HG03095 (cell line): Measurements from ENCODE around the gene TNRC6A.

Source experiments
- ATAC-seq: cut with Tn5 transposase; IDR thresholded peaks from one replicate; pipeline ENCODE4 v1.9.1; 2021; ENCODE audit warnings: moderate library complexity; ENCODE audit not compliant: unreplicated experiment

The TNRC6A gene

DNA sequence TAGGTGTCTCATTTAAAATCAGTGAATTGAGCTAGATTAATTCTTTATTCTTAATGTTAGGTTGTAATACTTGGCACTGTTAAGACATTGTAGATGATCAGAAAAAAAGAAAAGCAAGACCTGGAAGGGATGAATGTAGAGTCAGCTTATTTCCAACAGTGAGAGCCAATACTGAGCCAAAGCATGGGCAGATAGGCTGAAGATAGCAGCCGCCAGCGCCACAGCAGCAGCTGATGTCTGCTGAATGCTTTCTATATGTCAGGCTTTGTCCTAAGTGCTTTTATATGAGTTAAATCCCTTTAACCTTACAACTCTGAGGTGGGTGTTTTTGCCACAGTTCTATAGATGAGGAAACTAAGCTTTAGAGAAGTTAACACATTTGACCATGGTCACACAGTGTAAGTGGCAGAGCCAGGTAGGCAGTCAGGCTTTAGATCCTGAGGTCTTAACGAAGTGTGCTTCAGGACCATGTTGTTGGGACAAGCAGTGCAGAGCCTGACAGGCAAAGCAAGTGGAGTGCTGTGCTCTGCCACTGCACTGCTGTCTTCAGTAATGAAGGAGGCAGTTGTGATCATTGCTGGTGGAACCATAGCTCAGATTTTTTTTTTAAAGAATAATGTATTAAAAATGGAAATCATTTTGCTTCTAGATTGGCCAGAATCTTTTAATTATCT, 25.9 kb downstream of the TNRC6A start:
- no peak for ATAC-seq

DNA sequence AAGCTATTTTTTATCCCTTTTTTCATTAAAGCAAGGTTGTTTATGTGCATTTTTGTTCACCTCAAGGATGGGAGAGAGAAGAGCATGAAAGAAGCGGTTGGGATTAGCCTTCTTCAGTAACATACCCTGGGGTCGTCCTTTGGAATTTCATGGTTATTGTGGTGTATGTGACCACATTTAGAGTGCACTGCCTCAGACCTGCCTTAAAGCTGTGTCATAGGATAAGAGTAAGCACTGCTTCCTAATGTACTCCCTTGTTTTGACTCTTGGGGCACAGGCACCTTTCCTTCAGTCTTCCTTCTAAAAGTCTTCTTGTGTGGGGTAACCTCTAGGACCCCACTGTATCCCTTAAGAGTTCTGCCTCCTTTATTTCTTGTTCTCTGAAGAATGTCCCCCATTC, 28.9 kb downstream of the TNRC6A start:
- ATAC-seq: no peak

DNA sequence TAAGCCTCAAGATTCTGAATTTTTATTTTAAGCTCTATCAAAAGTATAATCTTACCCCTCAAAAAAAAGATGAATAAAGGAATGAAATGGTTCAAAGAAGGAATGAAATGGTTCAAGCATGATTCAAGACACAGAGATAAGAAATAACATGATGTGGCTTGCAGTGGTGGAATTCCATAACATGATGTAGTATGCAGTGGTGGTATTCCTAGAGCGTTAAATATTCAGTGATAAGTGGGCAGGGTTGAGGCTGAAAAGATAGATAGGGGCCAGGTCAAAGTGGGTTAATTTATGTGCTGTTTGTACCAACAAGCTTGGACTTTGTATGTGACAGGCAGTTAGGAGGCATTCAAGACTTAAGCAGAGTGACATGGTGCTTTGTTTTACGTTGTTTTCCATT, 29.6 kb downstream of the TNRC6A start:
- no peak for ATAC-seq

DNA sequence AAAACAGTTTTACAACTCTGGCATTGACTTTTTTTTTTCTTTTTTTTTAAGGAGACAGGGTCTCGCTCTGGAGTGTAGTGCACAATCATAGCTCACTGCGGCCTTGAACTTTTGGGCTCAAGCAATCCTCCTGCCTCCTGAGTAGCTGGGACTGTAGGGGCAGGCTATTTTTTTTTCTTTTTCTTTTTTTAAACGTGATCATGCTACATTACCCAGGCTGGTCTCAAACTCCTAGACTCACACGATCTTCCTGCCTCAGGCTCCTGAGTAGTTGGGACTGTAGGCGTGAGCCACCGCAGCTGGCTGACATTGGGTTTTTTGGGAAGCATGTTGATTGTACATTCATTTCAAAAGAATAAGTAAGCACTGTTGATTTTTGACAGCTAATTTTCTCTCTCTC, 32.1 kb downstream of the TNRC6A start:
- ATAC-seq: no peak

DNA sequence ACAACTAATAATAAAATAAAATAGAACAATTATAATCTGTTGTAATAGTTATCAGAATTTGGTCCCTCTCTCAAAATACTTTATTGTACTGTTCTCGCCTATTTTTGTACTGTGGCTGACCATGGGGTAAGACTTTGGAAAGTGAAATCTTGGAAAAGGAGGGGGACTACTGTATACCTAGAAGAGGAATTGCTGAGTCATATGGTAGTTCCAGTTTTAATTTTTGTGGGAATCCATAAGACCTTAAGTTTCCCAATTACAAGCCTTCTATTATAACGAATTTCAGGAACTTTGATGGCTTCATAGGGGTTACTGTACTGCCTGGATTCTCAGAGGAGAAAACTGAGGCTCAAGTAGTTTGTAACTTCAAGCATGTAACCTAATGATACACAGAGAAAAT, 35.5 kb downstream of the TNRC6A start:
- ATAC-seq: no peak

DNA sequence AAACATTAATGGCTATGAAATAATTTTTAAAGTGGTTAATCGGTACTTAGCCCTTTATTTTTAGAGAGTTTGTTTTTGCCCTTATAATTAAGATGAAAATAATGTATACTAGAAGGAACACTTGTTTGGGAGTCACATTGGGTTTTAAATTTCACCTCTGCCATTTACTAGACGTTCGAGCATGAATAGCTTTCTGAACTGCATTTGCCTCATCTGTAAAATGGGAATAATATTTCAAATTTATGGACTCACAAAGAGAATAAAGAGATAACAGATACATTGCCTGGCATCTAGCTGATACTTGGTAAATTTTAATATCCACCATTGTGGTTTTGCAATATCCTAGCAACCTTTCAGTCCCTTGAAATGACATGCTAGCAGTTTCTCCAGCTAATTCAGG, 36.6 kb downstream of the TNRC6A start:
- no peak for ATAC-seq

DNA sequence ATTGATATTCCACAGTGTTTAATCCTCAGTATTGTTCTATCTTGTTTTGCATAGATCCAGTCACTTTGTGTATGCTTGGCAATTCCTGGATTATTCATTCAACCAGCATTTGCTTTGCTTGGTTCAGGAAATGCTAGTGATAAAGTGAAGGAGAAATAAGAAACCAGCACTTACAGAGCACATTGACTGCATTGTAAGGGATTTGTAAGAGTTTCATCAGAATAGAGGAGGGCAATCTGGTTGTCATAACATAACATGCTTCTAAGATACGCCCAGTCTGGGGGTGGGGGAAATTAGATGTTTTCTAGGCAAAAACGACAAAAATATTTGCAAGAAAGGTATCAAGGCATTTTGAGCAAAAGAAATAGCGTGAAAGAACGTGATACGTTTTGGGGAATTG, 40.4 kb downstream of the TNRC6A start:
- ATAC-seq: no peak

DNA sequence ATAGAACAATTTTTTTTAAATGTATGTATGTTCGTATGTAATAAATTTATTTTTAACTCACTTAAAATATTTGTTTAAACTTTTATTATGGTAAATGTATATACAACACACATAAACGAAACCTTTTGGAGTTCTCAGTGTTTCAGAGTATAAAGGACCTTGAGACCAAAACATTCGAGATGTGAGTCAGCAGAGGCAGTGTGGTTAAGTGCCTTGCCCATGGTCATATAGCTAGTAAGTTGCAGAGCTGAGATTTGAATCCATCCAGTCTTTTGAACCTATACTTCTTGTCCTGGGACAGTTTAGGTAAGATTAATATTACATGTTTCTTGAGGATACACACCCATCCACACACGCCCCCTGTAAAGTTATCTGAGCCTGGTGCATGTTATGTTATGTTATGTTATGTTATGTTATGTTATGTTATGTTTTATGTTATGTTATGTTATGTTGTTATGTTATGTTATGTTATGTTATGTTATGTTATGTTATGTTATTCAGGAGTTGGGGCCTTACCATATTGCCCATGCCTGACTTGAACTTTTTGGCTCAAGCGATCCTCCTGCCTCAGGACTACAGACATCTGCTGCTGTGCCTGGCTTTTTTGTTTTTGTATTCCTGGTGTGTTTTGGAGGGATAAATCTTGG, 41.8 kb downstream of the TNRC6A start:
- no peak for ATAC-seq

DNA sequence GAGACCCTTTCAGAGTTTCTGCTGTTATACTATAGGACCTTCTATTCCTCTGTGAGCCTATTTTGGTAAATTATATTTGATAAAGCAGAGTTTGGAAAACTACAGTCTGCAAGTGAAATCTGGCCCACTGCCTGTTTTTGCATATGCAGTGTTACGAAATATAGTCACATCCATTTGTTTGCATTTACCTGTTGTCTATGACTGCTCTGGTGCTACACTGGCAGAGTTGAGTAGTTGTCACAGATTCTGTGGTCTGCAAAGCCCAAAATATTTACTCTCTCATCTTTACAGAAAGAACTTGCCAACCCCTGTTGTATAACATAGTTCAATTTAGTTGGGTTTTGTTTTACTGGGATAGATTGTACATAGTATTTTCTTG, 42.3 kb downstream of the TNRC6A start:
- no peak for ATAC-seq

DNA sequence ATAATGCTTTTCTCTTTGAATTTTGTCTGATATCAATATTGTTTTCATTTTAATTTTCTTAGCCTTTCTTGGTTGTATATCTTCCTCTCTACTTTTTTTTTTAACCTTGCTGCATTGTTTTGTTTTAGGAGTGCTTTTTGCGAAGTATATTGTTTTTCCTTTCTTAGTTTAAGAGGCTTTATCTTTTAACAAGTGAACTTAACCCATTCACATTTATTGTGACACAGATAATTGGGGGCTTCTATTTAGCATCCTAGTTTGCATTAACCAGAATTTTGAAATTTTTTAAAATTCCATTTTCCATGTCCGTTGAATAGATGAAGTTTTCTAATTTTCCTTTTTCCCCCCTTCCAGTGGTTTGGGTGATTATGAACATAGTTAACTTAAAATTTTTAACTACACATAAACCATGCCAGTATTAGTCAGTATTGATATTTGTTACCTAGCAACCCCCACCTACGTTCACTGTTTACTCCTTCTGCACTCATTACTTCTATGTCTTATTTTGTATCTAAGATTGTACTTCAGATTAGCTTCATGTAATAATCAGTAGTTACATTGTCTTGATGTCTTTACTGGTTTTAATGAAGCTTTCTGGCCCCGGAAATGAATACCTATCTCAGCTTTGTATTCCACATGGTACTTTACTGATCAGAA, 44.4 kb downstream of the TNRC6A start:
- ATAC-seq: no peak

DNA sequence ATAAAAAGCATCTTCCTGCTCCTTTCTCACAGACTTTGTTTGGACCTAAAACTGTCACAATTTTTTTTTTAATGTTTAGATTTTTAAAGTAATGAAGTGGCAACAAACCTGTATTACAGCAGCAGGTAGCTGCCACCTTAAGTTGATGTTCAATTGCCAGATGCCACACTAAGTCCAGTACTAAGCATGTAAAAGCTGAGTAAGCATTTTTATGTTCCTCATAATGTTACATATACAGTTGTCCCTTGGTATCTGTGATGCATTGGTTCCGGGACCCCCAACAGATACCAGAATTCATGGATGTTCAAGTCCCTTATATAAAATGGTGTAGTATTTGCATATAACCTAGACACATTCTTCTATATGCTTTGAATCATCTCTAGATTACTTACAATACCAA, 45.1 kb downstream of the TNRC6A start:
- no peak for ATAC-seq

DNA sequence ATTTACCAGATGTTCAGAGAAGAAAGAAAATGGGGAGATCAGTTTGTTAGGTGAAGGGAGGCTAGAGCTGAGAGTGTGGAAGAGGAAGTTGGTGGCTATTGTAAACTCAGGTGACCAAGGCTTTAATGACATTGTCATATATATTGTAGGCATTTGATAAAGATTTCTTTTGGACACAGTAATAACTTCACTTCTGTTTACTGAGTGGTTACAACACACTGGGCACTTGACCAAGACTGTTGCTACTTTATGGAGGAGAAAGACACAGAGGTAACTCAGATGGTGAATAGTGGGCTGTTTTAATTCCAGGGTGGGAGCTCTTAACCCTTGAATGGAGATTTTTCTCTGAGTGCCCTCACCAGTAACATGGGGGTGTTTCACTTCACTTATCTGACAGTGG, 46.0 kb downstream of the TNRC6A start:
- no peak for ATAC-seq

DNA sequence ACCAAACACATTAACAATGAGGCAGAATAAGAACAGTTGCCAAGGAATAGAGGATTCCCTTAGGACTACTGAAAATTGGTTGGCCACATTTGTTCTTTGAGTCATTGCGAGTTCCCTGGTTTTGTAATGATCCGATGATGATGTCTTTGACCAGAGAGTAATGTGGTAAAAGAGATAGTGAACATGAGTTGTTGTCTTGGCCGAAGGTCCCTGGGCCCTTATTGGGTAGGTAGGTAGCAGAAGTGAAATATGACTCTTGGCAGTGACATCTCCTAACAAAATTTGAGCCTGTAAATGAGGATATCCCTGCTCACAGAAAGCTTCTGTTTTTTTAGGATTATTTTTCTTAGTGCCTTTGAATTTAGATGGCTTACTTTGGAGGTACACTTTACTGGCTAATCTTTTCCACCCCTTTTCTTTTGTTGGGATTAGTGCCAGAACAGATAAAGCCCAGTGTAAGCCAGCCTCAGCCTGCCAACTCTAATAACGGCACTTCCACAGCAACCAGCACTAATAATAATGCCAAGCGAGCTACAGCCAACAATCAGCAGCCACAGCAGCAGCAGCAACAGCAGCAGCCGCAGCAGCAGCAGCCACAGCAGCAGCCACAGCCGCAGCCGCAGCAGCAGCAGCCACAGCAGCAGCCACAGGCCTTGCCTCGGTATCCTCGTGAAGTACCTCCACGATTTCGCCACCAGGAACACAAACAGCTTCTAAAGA, 47.2 kb downstream of the TNRC6A start:
- ATAC-seq: no peak

DNA sequence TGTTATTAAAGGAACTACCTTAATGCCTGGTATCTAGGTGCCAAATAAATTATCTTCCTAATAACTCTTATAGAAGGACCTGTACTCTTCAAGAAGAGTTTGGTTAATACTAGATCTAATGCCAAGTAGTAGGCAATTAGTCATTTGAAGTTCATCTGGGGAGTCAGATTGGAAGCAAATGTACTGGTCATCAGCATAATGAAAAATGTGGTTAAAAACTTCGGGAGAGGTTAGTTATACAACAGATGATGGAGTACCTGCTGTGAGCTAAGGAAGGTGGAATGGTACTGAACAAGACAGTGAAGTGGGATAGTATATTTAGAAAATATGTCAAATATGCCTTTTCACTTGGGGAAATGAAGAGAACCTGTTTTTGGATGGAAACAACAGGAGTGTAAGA, 49.2 kb downstream of the TNRC6A start:
- ATAC-seq: no peak

DNA sequence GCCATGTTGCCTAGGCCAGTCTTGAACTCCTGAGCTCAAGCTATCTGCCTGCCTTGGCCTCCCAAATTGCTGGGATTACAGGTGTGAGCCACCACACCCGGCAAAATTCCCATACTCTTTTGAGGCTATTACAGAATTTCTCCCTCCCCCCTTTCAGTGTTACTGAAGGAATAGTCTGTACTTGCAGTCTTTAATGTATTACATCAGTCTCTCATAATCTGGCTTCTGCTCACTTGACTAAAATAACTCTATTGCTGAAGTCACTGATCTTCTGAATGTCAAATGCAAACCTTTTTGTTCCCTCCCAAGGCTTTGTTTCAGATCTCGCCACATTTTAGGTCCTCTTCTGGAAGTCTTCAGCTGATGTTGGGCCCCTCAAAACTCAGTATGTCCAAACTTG, 51.8 kb downstream of the TNRC6A start:
- no peak for ATAC-seq

DNA sequence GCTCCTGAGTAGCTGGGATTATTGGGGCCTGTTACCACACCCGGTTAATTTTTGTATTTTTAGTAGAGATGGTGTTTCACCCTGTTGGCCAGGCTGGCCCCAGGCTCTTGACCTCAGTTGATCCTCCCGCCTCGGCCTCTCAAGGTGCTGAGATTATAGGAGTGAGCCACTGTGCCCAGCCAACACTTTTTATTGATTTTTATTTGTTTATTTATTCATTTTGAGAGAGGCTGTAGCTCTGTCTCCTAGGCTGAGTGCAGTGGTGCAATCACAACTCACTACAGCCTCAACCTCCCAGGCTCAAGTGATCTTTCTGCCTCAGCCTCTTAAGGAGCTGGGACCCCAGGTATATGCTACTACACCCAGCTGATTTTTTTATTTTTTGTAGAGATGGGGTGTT, 54.7 kb downstream of the TNRC6A start:
- no peak for ATAC-seq

DNA sequence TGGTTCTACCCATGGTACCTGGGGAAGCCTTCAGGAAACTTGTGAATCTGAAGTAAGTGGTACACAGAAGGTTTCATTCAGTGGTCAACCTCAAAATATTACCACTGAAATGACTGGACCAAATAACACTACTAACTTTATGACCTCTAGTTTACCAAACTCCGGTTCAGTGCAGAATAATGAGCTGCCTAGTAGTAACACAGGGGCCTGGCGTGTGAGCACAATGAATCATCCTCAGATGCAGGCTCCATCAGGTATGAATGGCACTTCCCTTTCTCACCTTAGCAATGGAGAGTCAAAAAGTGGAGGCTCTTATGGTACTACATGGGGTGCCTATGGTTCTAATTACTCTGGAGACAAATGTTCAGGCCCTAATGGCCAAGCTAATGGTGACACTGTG, 60.4 kb downstream of the TNRC6A start:
- ATAC-seq: no peak

DNA sequence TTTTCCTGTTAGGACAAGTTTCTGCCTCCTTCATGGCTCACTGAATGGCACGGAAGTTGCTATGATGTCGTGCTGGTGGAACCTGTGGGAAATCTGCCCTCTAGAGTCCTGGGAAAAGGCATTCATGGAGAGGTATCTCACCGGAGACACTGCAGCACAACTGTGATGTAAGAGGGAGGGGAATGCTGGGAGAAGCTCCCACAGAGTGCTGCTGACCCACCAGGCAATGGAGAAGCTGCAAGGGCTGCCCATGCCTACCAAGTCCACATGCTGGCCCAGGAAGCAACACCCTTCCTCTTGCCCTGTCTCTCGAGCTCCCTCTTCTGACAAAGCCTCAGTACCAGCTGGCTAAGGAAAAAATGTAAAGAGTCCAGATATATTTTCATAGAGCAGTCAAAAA, 71.1 kb downstream of the TNRC6A start:
- no peak for ATAC-seq

DNA sequence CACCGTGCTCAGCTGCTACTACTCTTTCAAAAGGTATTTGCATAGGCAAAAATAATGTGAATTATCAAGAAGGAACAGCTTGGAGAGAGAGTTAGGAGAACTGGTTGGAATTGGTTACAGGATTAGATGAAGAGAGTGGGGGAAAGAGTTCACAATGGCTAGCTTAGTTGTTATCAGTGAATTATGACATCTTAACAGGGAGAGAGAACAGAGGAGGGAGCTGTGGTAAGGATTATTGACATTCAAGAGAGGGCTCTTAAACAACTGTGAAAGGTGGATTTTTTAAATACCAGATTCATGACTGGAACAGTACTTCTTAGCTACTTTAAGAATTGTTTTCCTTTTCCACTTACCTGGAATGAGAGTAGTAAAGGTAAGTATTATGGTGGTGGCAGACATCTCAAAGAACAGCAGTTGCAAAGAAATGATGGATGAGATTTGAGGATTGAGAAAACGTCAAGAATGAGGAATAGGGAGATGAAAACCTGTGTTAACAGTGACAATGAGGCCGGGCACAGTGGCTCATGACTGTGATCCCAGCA, 72.4 kb downstream of the TNRC6A start:
- no peak for ATAC-seq

DNA sequence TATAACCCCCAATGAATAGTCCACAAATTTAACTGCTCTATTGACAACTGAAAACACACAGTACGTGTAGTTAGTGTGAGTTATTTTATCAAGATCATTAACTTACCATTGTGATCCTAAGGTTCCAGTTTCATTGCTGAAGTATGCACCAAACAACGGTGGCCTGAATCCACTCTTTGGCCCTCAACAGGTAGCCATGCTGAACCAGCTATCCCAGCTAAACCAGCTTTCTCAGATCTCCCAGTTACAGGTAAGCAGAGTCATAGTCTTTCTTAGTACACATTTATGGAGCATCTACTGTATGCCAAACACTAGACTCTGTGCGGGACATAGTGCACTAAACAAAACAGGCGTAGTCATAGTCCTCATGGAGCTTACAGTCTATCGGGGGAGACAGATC, 76.0 kb downstream of the TNRC6A start:
- no peak for ATAC-seq

DNA sequence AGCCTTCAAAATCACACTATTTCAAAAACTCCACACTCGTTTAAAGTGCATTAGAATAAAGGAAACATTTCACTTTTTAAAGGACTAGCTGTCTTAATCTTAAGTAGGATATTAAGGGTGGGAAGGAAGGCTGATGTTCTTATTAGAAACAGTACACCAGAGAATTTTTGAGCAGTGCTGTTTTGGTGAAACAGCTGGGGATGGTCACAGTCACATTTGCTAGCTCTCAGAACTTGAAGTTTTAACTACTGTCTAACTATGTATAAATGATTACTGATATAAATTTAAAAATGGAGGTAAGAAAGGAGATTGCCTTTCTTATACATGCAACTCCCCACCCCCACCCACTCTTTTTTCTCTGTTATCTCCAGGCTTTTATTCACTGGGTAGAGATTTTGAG, 77.8 kb downstream of the TNRC6A start:
- no peak for ATAC-seq
